Measurements from ENCODE around the gene MMP2. TPM values are rescaled to one million over a fixed set of nuclear protein-coding genes. Genes with fewer than 3 reads are reported as not detected.
A peak's percentile ranks its signal among the peaks of the same experiment; 100 is the strongest.

The MMP2 gene
- total and polyA plus RNA-seq, 8 donors: 17.7 to 206 (median 96.7) TPM

- WGBS, 5 donors: 87 to 96% (median 94%) methylated on average over 5 of the region's 5 CpGs
- Histone ChIP-seq H3K4me1 (peaks cover 20 to 55% (median 39%) of the 10 kb centered on the region in 4 donors), H3K27me3 (no peaks in the 10 kb centered on the region), H3K9me3 (no peaks in the 10 kb centered on the region), H3K36me3 (peaks cover 0 to 26% (median 4%) of the 10 kb centered on the region in 4 donors), H3K27ac (no peak overlapping the region), H3K4me3 (no peak overlapping the region)
- no peak for DNase-seq
- no peak for TF ChIP-seq POLR2A (IDR thresholded peaks at IDR 0.05)
- TF ChIP-seq EP300 (IDR thresholded peaks at IDR 0.05): no peak
- intact Hi-C loops (cut with DNase I; ENCODE audit: low total_unique reads): no loop called here
Observed at GRCh38 chr16:55497558-55497957, 18.6 kb downstream of the MMP2 start.

- no peaks in the 10 kb centered on the region for H3K27me3 ChIP-seq
- no peak overlapping the region for H3K4me3 ChIP-seq
- peaks cover 0 to 26% (median 4%) of the 10 kb centered on the region in 4 donors for H3K36me3 ChIP-seq
- H3K4me1 ChIP-seq: peaks cover 25 to 60% (median 43%) of the 10 kb centered on the region in 4 donors
- H3K9me3 ChIP-seq: no peaks in the 10 kb centered on the region
- DNase-seq: no peak
- intact Hi-C loops (cut with DNase I; ENCODE audit: low total_unique reads): no loop called here
- TF ChIP-seq CTCF (IDR thresholded peaks at IDR 0.05): no peak
- no peak for TF ChIP-seq POLR2AphosphoS5 (IDR thresholded peaks at IDR 0.05)
- no peak for TF ChIP-seq POLR2A (IDR thresholded peaks at IDR 0.05)
- TF ChIP-seq EP300 (IDR thresholded peaks at IDR 0.05): no peak
- H3K27ac ChIP-seq: no peak overlapping the region
- WGBS, 5 donors: 73 to 92% (median 87%) methylated on average over 3 to 6 of the region's 6 CpGs
Observed at GRCh38 chr16:55498101-55498500, 19.1 kb downstream of the MMP2 start.

GRCh38 chr16:55499281-55499680 lies 20.3 kb downstream of the MMP2 start:
- Histone ChIP-seq H3K4me3 (no peak overlapping the region), H3K27ac (no peak overlapping the region), H3K27me3 (no peaks in the 10 kb centered on the region), H3K36me3 (peaks cover 0 to 20% (median 2%) of the 10 kb centered on the region in 4 donors), H3K9me3 (no peaks in the 10 kb centered on the region), H3K4me1 (peaks cover 33 to 70% (median 51%) of the 10 kb centered on the region in 4 donors)
- intact Hi-C loops (cut with DNase I; ENCODE audit: low total_unique reads): no loop called here
- WGBS, 5 donors: 61 to 69% (median 66%) methylated on average over 3 of the region's 3 CpGs
- no peak for DNase-seq
- TF ChIP-seq POLR2A (IDR thresholded peaks at IDR 0.05): no peak
- no peak for TF ChIP-seq CTCF (IDR thresholded peaks at IDR 0.05)

GRCh38 chr16:55499951-55500529 lies 21.0 kb downstream of the MMP2 start:
- intact Hi-C loops (cut with DNase I; ENCODE audit: low total_unique reads): no loop called here
- WGBS, 5 donors: 46 to 79% (median 66%) methylated on average over 10 of the region's 10 CpGs

More at GRCh38 chr16:55499951-55500529, 21.0 kb downstream of the MMP2 start:
- H3K36me3 ChIP-seq: peaks cover 0 to 20% (median 4%) of the 10 kb centered on the region in 4 donors
- no peaks in the 10 kb centered on the region for H3K27me3 ChIP-seq
- H3K9me3 ChIP-seq: no peaks in the 10 kb centered on the region
- DNase-seq: peak in 1 of 2 donors; percentile 72
- H3K4me1 ChIP-seq: peaks cover 33 to 64% (median 46%) of the 10 kb centered on the region in 4 donors
- no peak overlapping the region for H3K4me3 ChIP-seq
- TF ChIP-seq POLR2AphosphoS5 (IDR thresholded peaks at IDR 0.05) (no peak), EP300 (IDR thresholded peaks at IDR 0.05) (no peak), CTCF (IDR thresholded peaks at IDR 0.05) (no peak), POLR2A (IDR thresholded peaks at IDR 0.05) (no peak)
- H3K27ac ChIP-seq: no peak overlapping the region
